Measurements from ENCODE around the gene FALEC.

DNA sequence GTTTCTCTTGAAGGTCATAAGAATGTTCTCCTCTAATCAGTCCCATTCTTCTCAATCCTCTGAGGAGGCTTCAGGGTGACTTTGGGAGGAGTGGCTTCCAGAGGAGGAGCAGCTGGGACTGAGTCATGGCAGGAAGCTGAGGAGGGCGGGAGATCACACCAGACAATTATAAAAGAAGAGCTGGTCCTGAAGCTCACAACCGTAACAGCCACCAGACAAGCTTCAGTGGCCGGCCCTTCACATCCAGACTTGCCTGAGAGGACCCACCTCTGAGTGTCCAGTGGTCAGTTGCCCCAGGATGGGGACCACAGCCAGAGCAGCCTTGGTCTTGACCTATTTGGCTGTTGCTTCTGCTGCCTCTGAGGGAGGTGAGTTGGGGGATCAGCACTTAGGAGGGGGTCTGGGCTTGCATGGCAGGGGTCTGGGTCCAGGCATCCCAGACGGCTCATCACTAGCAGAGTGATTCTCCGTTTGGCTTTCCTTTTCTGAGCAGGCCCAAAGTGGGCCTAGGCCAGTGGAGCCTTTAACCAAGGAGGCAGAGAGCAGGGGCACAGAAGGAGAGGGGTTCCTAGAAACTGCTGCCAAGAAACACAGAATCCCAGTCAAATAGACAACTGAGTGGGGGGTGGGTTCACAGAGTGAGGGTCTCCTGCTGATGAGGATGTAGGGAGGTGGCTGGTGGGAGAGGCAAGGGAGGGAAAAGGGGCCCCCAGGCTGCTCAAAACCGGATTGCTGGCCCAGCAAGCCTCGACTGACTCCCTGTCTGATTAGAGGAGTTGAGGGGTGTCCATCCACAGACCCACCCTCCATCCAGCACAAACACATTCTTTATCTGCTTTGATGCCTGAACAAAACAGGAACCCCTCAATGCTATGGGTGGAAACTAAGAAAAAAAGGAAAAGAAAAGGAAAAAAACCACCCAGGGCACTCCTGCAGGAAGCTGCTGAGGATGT lies 7.4 kb upstream of the FALEC start, which contains the start of gene ECM1:
- TF ChIP-seq NR1H2 (CRISPR knock-in tag; IDR thresholded peaks at IDR 0.05): no peak
- TF ChIP-seq ZNF696 (CRISPR knock-in tag; conservative IDR thresholded peaks at IDR 0.05): no peak
- no peak for TF ChIP-seq MEIS2 (IDR thresholded peaks at IDR 0.05; ENCODE audit: partially characterized antibody)
- TF ChIP-seq, protein P1, sequence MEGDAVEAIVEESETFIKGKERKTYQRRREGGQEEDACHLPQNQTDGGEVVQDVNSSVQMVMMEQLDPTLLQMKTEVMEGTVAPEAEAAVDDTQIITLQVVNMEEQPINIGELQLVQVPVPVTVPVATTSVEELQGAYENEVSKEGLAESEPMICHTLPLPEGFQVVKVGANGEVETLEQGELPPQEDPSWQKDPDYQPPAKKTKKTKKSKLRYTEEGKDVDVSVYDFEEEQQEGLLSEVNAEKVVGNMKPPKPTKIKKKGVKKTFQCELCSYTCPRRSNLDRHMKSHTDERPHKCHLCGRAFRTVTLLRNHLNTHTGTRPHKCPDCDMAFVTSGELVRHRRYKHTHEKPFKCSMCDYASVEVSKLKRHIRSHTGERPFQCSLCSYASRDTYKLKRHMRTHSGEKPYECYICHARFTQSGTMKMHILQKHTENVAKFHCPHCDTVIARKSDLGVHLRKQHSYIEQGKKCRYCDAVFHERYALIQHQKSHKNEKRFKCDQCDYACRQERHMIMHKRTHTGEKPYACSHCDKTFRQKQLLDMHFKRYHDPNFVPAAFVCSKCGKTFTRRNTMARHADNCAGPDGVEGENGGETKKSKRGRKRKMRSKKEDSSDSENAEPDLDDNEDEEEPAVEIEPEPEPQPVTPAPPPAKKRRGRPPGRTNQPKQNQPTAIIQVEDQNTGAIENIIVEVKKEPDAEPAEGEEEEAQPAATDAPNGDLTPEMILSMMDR (IDR thresholded peaks at IDR 0.05 in 2 of 3, conservative IDR thresholded peaks at IDR 0.05 in 1 of 3; ENCODE audit: insufficient read depth in 2 of 3, low read depth in 1 of 3, low read length in 3 of 3): no peak
- peak; percentile 83 for TF ChIP-seq POLR2A (conservative IDR thresholded peaks at IDR 0.05)
- TF ChIP-seq, protein P2, sequence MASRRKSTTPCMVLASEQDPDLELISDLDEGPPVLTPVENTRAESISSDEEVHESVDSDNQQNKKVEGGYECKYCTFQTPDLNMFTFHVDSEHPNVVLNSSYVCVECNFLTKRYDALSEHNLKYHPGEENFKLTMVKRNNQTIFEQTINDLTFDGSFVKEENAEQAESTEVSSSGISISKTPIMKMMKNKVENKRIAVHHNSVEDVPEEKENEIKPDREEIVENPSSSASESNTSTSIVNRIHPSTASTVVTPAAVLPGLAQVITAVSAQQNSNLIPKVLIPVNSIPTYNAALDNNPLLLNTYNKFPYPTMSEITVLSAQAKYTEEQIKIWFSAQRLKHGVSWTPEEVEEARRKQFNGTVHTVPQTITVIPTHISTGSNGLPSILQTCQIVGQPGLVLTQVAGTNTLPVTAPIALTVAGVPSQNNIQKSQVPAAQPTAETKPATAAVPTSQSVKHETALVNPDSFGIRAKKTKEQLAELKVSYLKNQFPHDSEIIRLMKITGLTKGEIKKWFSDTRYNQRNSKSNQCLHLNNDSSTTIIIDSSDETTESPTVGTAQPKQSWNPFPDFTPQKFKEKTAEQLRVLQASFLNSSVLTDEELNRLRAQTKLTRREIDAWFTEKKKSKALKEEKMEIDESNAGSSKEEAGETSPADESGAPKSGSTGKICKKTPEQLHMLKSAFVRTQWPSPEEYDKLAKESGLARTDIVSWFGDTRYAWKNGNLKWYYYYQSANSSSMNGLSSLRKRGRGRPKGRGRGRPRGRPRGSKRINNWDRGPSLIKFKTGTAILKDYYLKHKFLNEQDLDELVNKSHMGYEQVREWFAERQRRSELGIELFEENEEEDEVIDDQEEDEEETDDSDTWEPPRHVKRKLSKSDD (conservative IDR thresholded peaks at IDR 0.05; ENCODE audit: low read length): no peak
- TF ChIP-seq, protein P3, sequence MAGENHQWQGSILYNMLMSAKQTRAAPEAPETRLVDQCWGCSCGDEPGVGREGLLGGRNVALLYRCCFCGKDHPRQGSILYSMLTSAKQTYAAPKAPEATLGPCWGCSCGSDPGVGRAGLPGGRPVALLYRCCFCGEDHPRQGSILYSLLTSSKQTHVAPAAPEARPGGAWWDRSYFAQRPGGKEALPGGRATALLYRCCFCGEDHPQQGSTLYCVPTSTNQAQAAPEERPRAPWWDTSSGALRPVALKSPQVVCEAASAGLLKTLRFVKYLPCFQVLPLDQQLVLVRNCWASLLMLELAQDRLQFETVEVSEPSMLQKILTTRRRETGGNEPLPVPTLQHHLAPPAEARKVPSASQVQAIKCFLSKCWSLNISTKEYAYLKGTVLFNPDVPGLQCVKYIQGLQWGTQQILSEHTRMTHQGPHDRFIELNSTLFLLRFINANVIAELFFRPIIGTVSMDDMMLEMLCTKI (IDR thresholded peaks at IDR 0.05; ENCODE audit: partially characterized antibody): no peak
- TF ChIP-seq, protein P4, sequence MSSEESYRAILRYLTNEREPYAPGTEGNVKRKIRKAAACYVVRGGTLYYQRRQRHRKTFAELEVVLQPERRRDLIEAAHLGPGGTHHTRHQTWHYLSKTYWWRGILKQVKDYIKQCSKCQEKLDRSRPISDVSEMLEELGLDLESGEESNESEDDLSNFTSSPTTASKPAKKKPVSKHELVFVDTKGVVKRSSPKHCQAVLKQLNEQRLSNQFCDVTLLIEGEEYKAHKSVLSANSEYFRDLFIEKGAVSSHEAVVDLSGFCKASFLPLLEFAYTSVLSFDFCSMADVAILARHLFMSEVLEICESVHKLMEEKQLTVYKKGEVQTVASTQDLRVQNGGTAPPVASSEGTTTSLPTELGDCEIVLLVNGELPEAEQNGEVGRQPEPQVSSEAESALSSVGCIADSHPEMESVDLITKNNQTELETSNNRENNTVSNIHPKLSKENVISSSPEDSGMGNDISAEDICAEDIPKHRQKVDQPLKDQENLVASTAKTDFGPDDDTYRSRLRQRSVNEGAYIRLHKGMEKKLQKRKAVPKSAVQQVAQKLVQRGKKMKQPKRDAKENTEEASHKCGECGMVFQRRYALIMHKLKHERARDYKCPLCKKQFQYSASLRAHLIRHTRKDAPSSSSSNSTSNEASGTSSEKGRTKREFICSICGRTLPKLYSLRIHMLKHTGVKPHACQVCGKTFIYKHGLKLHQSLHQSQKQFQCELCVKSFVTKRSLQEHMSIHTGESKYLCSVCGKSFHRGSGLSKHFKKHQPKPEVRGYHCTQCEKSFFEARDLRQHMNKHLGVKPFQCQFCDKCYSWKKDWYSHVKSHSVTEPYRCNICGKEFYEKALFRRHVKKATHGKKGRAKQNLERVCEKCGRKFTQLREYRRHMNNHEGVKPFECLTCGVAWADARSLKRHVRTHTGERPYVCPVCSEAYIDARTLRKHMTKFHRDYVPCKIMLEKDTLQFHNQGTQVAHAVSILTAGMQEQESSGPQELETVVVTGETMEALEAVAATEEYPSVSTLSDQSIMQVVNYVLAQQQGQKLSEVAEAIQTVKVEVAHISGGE (CRISPR knock-in tag; IDR thresholded peaks at IDR 0.05): no peak
- no peak for TF ChIP-seq TRIM24 (IDR thresholded peaks at IDR 0.05)
- peak; percentile 66 for TF ChIP-seq EP300 (IDR thresholded peaks at IDR 0.05; ENCODE audit: low read length)
- TF ChIP-seq, protein P5, sequence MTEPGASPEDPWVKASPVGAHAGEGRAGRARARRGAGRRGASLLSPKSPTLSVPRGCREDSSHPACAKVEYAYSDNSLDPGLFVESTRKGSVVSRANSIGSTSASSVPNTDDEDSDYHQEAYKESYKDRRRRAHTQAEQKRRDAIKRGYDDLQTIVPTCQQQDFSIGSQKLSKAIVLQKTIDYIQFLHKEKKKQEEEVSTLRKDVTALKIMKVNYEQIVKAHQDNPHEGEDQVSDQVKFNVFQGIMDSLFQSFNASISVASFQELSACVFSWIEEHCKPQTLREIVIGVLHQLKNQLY (CRISPR knock-in tag; conservative IDR thresholded peaks at IDR 0.05): no peak
- TF ChIP-seq, protein P6, sequence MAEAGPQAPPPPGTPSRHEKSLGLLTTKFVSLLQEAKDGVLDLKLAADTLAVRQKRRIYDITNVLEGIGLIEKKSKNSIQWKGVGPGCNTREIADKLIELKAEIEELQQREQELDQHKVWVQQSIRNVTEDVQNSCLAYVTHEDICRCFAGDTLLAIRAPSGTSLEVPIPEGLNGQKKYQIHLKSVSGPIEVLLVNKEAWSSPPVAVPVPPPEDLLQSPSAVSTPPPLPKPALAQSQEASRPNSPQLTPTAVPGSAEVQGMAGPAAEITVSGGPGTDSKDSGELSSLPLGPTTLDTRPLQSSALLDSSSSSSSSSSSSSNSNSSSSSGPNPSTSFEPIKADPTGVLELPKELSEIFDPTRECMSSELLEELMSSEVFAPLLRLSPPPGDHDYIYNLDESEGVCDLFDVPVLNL (CRISPR knock-in tag; IDR thresholded peaks at IDR 0.05; ENCODE audit: low read depth): no peak

All from K562 (cell line).